ENCODE results near the gene SEC24D.

Gene SEC24D

GRCh38 chr4:118846979-118847378 is 11.1 kb upstream of the SEC24D start:
- DNase-seq: no peak

- DNase-seq: no peak
Measured at GRCh38 chr4:118845552-118846050, 9.7 kb upstream of the SEC24D start.

- no peak for DNase-seq
Measured at GRCh38 chr4:118843237-118843636, 7.3 kb upstream of the SEC24D start.

- no peak for DNase-seq
Measured at GRCh38 chr4:118842055-118842454, 6.1 kb upstream of the SEC24D start.

- no peak for DNase-seq
Measured at GRCh38 chr4:118839221-118839927, 3.4 kb upstream of the SEC24D start.

GRCh38 chr4:118837121-118837507 is 1.2 kb upstream of the SEC24D start:
- DNase-seq: no peak

GRCh38 chr4:118836301-118837120 is 585 bp upstream of the SEC24D start:
- DNase-seq: peak in 31 of 56 donors; percentile 2 to 55 (median 29)

- peak in 47 of 56 donors; percentile 2 to 63 (median 28) for DNase-seq
Measured at GRCh38 chr4:118834960-118835569, 861 bp downstream of the SEC24D start.

GRCh38 chr4:118834070-118834469 is 1.9 kb downstream of the SEC24D start:
- no peak for DNase-seq

- DNase-seq: no peak
Measured at GRCh38 chr4:118833192-118833820, 2.6 kb downstream of the SEC24D start.

- DNase-seq: no peak
Measured at GRCh38 chr4:118829107-118829506, 6.8 kb downstream of the SEC24D start.

GRCh38 chr4:118826723-118827444 is 9.0 kb downstream of the SEC24D start:
- DNase-seq: no peak

GRCh38 chr4:118825799-118826198 is 10.1 kb downstream of the SEC24D start:
- DNase-seq: no peak

GRCh38 chr4:118824141-118824540 is 11.8 kb downstream of the SEC24D start:
- no peak for DNase-seq

GRCh38 chr4:118823471-118823870 is 12.5 kb downstream of the SEC24D start:
- no peak for DNase-seq

- no peak for DNase-seq
Measured at GRCh38 chr4:118821590-118822293, 14.2 kb downstream of the SEC24D start.

- no peak for DNase-seq
Measured at GRCh38 chr4:118817178-118817930, 18.6 kb downstream of the SEC24D start.

GRCh38 chr4:118816538-118817177 is 19.3 kb downstream of the SEC24D start:
- DNase-seq: no peak

GRCh38 chr4:118814891-118815290 is 21.0 kb downstream of the SEC24D start:
- no peak for DNase-seq
